Activated CD4-positive, alpha-beta T cell treated with anti-CD3 and anti-CD28 coated beads for 1 hour (primary cell): ENCODE results near the gene AKT1.

ENCODE experiments used
- DNase-seq: peaks from one replicate; pipeline ENCODE4 v3.0.0-alpha.2; 2020

Gene AKT1

DNA sequence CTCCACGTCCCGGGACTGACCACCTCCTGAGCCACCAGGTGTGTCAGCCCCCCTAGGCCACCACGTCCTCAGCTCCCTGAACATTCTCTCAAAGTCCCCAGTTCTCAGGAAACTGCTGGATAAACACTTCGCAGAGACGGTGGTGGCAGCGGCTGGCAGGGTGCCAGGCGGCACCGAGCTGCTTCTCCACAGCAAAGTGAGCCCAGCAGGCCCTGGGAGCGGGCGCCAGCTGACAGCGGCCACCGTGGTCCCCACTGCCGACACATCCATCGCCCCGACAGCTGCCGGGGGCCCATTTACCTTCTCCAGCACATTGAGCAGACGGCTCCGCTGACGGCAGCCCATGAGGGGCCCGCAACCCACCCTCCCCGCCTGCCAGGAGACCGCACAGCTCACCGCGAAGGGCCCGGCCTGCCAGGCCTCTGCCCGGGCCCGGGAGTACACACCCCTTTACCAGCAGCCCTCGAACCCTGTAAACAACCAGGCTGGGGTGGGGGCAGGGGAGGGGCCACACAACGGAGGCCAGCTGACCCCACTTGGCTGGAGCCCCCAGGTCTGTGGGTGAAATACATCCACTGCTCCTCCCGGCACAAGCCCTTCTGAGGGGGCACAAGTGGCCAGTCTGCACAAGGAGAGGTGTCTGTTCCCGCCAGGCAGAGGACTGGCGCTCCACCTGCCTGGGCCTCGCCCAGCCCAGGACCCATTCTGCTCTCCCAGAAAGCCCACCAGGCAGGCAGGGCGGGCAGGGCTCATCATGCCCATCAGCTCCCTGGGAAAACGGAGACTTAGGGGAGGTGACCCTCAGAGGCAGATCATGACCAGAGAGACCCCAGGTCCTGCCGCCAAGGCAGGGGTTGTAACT lies 10.5 kb downstream of the AKT1 start:
- DNase-seq, result no peak

DNA sequence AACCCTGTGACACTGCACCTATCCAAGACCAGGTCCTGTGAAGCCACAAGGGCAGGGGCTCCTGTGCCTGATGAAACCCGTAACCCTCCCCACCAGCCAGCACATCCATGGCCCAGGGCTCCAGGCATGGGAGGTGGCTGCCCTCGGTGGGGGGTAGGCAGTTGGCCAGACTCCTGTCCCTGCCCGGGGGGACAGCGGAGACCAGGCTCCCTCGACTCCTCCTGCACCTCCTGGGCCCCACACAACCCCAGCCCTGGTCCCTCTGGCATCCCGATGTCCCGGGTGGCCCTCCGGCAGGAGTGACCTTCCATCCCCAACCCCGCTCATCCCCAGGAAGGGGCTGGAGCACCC lies 11.4 kb downstream of the AKT1 start:
- DNase-seq, result no peak

DNA sequence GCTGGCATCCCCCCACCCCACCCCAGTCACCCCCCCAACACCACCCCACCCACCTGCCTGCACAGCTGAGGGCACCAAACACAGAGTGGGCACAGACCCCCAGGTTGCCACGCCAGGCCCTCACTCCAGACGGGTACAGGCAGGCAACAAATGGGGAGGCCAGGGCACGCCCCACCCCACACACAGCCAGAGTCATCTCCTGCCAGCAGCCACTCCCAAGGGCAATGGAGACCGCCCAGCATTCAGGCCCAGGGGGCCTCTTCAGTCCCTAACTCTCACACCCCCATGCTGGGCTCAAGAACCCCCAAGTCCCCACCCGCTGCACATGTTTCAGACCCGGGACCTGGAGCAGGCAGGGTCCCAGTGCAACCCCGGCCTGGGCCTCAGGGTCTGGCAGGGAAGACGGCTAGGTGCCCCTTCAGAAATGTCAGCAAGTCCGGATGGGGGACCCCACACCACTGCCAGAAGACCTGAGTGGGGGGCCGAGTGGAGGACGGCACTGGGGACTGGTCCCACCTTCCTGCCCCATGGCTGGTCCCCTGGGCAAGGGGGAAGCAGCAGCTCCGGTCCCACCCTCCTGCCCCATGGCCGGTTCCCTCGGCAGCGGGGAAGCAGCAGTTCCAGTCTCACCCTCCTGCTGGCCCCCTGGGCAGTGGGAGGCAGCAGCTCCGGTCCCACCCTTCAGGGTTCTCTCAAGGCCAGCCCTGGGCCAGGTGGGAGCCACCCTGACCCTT lies 11.9 kb downstream of the AKT1 start:
- no peak for DNase-seq

DNA sequence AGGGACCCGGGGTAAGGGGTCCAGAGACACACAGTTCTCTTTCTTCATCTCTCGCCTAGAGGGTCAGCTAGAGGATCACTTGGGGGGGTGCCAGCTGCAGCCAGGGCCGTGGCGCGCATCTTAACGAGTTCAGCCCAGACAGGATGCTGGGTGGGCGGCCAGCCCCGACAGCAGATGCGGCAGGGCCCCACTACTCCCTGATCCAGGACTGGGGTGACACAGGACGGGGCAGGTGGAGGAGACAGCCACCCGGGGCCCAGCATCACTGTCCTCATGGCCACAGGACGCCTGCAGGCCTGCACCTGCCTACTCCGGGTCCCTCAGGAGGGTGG lies 12.8 kb downstream of the AKT1 start:
- DNase-seq, result no peak

DNA sequence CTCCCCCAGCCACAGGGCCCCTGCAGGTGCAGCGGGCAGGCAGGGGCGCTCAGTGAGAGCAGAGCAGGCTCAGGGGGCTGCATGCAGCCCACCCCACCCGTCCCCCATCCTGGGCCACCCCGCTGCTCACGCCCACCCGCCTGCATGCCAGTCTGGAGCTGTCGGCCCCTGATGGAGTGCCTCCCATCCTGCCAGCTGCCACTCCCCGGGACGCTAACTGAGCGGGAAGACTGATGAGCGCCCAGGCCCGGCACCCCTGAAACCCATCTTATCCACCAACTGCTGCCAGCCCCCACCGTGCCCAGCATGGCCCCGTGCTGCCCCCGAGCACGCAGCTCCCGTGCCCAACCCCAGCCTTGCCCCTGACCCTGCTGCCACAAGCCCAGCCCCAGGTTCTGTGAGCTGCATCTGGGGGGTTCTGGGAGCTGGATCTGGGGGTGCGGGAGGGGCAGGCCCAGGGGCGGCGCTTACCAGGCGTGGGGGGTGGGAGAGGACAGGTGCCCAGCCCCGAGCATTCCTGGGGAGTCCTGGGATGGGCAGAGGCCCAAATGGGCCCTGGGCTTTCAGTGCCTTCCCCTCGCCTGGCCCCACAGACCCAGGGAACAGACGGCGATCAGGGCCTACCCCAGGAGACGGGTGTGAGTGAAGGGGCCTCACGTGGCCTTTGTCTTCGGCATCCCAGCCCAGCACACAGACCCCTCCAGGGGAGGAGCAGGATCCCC lies 13.3 kb downstream of the AKT1 start:
- DNase-seq, result no peak

DNA sequence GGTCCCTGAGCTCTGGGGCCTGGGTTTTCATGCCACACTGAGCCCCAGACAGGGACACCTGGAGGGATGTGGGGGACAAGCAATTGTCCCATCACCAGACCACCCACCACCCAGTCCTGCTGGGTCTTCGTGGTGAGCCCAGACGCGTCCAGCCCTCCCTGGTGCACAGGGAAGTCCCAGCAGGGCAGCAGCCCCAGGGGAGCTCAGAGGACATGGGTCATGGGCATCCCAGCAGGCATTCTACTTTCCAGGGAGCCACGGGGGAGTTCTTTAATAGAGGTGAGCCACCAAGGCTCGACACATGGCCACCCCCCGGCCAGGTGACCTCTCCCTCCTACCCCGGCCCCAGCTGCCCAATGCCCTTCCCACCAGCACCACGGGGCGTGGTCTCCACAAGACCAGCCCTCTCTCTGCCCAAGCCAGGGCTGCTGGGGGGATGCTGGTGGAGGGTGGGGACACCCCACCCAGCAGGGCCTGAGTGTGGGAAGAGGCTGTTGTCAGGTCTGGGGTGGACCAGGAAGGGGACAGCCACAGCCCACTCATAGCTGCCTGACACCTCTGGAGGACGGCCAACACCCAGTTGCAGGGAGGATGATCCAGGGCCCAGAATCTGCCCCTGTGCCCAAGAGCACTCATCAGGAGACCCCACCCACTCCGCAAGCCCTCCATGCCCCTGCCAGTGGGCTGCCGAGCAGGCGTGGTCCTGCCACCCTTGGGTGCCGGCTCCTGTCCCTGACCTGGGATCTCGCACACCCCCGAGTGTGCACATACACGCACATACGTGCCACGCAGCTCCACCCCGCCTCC lies 14.1 kb downstream of the AKT1 start:
- DNase-seq, result no peak

DNA sequence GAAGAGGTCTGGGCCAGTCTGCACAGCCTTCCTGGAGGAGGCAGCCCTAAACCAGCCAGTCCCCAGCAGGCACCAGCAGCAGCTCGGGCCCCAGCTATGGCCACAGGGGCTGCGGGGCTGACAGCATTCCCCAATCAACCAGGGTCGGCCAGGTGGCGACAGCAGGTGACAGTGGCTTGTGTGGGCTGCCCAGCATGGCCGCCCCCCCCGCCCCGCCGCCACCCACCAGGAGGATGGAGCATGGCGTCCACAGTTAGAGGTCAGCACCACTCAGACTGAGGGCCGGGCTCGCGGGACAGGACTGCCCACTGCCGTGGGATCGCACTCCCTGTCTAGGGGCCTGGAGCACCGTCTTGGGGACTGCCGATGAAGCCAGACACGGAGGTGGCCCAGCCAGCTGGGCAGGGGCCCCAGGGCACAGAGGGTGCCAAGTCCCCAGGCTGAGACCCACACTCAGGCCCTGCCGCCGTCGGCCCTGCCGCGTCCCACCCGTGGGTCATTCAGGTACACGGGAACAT lies 15.0 kb downstream of the AKT1 start:
- no peak for DNase-seq

DNA sequence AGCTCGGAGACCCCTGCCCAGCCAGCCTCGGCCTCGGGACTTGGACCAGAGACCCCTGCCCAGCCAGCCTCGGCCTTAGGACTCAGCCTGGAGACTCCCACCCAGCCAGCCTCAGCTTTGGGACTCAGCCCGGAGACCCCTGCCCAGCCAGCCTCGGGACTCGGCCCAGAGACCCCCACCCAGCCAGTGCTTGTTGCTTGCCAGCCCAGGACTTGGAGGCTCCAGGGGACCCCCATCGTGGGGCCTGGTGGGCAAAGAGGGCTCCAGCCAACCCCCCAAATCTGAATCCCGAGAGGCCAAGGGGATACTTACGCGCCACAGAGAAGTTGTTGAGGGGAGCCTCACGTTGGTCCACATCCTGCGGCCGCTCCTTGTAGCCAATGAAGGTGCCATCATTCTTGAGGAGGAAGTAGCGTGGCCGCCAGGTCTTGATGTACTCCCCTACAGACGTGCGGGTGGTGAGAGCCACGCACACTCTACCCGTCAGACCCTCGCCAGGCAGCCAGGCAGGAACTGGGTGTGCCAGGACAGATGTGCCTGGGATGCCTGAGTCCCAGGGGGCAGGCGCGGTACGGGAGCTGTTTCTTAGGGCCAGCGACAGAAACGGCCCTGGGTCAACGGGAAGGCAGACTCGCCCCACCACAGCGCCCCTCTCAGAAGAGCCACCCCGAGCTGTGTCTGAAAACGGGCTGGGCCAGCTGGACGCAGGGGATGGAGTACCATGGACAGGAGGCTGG lies 15.6 kb downstream of the AKT1 start:
- DNase-seq, result no peak

DNA sequence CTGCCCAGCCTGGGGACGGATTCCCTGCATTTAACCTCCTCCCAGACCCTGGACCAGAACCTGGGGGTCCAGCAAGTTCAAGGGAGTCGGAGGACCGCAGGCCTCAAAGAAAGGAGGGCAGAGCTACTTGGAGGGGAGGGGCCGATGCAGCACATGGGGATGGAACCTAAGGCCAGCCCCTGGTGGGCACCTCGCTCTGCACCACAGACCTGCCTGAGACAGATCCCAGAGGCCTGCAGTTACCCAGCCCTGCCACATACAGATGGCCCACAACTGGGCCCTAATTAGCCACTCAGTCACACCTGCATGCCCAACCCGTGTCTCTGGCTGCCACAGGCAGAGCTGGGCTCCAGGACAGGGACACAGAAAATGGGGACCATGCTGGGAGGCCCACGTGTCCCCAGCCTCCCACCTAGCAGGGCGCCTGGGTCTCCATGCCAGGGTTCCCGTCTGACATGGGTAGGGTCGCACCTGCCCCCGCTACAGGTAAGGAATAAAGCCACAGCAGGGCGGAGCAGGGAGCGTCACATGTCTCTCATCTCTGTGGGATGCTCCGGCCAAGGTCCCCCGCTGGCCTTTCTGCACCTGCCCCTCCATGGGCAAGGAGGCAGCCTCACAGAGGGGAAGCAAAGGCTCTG lies 16.7 kb downstream of the AKT1 start:
- DNase-seq, result no peak

DNA sequence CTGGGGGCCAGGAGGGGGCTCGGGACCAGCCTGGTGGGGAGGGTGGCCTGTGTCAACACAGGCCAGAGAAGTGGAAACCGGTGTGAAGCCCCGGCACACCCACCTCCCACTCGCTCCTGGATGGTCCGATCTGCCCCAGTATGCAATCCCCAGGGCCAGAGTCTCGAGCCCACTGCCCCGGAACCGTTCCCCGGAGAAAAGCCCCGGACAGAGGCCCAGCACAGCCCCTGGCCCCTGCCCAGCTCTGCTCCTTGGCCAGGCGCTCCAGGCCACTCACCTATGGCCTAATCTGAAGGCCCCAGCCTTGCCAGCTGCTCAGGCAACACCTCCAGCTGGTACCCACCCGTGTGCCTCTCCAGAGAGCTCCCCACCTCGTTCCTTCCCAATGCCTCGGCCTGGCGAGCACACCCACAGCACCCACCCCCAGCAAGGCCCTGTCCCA lies 17.7 kb downstream of the AKT1 start:
- no peak for DNase-seq

DNA sequence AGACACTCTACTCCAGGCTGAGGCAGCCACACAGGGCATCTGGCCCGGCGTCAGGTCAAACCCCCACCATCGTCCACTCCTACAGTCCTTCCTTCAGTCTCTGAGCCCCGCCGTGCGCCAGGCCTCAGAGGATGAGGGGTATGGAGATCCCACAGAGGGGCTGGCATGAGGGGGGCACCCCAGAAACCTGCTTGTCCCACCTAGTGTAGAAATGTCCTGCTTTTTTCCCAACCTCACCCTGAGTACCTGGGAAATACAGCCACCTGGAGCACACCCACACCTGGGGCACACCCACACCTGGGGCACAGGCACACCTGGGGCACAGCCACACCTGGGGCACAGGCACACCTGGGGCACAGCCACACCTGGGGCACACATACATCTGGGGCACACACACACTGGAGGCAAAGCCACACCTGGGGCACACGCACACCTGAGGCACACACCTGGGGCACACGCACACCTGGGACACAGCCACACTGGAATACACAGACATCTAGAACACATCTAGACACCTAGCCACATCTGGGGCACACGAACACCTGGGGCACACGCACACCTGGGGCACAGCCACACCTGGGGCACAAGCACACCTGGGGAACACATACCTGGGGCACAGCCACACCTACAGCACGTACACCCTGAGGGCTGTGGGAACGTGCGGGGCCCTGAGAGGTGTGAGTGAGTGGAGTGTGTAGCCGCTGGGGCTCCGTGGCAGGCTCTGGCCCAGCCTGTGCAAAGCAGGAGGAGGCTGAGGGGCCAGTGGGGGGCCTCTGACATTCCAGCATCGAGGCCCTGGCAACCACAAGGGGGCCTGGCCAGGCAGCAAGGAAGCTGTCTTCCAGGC lies 18.4 kb downstream of the AKT1 start:
- no peak for DNase-seq

DNA sequence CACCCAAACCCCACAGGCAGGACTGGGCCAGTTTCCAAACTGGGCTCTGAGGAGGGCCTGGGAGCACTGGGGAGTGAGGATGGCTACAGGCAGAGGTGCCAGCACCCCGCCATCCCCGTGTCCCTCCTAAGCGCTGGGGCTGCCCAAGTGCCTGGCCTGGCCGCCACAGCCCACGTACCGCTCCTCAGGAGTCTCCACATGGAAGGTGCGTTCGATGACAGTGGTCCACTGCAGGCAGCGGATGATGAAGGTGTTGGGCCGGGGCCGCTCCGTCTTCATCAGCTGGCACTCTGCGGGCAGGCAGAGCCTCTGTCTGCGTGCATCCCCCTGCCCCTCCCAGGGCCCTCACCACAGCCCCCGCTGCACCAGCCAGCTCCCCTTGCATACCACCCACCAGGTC lies 19.1 kb downstream of the AKT1 start:
- DNase-seq, result no peak

DNA sequence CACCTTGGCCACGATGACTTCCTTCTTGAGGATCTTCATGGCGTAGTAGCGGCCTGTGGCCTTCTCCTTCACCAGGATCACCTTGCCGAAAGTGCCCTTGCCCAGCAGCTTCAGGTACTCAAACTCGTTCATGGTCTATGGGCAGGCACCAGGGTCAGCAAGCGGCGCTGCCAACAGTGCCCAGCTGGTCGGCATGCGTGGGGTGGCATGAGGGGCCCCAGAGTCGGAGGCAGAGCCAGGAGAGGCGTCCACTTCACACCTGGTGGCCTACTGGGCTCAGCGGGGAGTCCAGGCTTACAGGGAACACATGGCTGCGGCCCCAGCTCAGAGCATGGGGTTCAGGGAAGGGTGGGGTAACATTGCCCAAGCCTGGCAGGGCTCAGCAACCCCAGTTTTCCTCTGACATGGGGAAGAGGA lies 20.5 kb downstream of the AKT1 start:
- no peak for DNase-seq

DNA sequence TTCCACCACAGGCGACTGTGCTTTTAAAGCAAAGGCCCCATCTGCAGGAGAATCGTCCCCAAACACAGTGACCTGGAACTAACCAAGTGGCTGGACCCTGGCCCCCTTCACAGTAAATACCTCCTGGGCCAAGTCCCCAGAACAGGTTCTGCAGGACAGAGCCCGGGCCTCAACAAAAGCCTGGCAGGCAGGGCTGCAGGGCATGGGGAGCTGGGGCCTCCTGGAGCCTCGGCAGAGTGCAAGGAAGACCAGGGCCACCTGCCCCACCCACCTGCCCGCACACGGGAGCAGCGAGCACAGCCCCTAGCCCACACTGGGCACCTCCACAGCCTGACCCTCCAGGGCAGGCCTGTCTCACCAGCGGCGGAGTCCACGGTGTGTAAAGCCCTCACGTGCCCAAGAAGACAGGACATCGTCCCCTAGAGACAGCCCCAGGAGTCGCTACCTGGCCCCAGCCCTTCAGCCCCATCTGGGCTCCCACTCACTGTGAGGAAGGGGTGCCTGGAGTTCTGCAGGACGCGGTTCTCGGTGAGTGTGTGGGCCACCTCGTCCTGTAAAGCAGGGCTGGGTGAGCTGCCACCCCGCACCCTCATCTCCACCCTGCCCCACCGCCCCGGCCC lies 21.0 kb downstream of the AKT1 start:
- DNase-seq, result no peak

DNA sequence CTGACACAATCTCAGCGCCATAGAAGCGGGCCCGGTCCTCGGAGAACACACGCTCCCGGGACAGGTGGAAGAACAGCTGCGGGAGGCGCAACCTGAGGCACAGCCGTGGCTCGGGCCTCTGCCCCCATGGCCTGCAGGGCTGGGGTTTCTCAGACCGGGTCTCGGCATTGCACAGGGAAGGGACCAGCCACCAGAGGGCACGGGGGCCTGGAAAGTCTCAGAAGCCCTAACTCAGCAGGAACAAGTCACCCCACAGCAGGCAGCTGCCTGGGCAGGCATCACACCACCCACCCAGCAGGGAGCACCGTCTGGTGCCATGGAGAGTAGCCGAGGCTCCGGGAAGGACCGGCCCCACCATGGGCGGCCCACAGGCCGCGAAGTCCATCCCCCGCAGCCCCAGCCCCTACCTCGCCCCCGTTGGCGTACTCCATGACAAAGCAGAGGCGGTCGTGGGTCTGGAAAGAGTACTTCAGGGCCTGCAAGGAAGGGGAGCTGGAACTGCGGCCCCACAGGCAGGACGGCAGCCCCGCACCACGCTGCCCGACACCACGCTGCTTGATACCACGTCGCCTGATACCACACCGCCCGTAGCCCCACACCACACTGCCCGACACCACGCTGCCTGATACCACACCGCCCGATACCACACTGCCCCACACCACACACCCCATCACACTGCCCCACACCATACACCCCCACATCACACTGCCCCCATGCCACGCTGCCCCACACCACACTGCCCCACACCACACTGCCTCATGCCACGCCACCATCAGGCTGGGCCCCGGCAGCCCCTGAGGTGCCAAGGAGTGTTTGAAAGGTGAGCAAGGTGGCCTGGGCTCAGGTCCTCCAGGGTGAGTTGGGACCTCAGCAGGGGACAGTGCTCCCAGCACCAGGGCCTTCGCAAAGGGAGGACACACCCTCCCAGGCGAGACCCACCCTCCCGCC lies 21.8 kb downstream of the AKT1 start:
- no peak for DNase-seq

DNA sequence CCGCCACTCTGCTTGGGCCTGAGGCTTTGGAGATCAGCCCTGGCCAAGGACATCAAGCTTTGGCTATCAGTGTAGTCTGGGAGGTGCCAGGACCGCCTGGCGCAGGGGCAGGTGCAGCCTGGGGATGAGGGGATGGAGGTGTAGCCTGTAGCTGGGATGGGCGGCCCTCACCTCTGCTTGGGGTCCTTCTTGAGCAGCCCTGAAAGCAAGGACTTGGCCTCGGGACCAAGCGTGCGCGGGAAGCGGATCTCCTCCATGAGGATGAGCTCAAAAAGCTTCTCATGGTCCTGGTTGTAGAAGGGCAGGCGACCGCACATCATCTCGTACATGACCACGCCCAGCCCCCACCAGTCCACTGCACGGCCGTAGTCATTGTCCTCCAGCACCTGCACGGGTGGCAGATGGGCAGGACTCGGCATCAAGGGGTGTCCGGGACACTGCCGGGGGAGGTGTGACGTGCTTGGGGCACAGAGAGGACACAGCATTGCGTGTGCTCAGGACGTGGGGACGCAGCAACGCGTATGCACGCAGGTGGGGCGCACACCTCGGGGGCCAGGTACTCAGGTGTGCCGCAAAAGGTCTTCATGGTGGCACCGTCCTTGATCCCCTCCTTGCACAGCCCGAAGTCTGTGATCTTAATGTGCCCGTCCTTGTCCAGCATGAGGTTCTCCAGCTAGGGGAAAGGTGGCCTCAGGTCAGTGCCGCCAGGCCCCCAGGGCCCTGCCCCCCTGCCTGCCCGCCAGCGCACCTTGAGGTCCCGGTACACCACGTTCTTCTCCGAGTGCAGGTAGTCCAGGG lies 22.6 kb downstream of the AKT1 start:
- no peak for DNase-seq

DNA sequence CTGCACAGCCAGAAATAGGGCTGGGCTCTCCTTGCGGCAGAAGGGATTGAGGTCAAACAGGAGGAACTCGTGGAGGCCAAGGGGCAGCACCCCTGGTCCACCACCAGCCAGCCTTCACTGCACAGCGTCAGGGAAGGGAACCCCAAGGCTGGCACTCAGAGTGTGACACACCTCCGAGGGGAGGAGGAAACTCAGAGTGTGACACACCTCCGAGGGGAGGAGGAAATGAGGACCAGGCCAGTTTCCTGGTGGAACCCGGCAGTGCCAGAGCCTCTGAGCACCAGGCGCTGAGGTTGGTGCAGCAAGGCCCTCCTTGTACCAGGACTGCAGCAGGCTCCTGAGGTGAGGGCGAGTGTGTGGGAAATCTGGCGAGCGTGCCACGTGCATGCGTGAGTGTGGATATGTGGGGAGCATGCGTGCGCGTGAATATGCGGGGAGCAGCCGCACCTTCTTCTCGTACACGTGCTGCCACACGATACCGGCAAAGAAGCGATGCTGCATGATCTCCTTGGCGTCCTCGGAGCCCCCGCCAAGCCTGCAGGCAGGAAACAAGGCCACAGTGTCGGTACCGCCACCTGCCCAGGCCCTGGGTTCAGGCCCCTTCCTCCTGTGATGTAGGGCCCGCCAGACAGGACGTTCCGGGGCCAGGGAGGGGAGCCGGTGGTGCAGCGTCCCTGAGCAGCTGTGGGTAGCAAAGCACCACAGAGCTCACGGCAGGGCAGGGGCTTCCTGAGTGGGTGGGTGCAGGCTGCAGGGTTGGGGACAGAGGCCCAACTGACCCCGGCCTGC lies 23.4 kb downstream of the AKT1 start:
- no peak for DNase-seq
